HL-60 (cell line): ENCODE measurements around the gene CCDC187.

Source experiments
- CTCF ChIP-seq: IDR thresholded peaks from one replicate; pipeline ENCODE4 v1.5.1; 2011; ENCODE audit warnings: low read length, control low read depth, inconsistent platforms; ENCODE audit not compliant: insufficient read depth
- GABPA ChIP-seq: IDR thresholded peaks from 2 replicates; pipeline ENCODE4 v1.6.1; 2012; ENCODE audit warnings: low read depth
- POLR2AphosphoS5 ChIP-seq: IDR thresholded peaks from 2 replicates; pipeline ENCODE4 v1.6.1; 2012; ENCODE audit warnings: low read depth
- REST ChIP-seq: IDR thresholded peaks from 2 replicates; pipeline ENCODE4 v1.6.1; 2012; ENCODE audit warnings: low read depth; ENCODE audit not compliant: insufficient replicate concordance
- SPI1 ChIP-seq: IDR thresholded peaks from 2 replicates; pipeline ENCODE4 v1.6.1; 2012; ENCODE audit warnings: low read depth, mild to moderate bottlenecking, borderline replicate concordance

GRCh38 chr9:136278894-136279293 lies 25.0 kb downstream of the CCDC187 start:
- TF ChIP-seq POLR2AphosphoS5 (no peak), CTCF (no peak), GABPA (no peak), REST (no peak), SPI1 (no peak)
